Measurements from ENCODE around the gene TMED5. TPM values are rescaled to one million over a fixed set of nuclear protein-coding genes. Genes with fewer than 3 reads are reported as not detected.

Gene TMED5
- total and polyA plus RNA-seq, 2 experiments from 2014 or later, result 25.0 to 45.2 TPM

DNA sequence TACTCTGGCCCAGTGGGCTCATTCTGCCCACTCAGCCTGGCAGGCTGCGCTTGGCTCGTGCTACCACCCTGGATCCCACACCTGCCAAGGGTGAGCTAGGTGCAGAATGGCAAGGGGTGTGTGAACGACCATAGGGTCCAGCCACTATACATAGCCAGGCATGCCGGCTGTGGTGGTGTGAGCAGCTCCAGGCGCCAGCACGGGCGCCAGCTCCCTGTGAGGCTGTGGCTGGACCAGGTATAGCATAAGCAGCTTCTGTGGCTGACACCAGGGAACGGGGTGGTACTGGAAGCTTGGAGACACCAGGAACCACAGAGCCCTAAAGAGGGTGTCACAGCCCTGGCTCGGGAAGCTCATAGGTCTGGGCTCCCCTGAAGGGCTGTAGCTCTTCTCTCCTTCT is 18.9 kb upstream of the TMED5 start (continued):
- TF ChIP-seq, protein P1, sequence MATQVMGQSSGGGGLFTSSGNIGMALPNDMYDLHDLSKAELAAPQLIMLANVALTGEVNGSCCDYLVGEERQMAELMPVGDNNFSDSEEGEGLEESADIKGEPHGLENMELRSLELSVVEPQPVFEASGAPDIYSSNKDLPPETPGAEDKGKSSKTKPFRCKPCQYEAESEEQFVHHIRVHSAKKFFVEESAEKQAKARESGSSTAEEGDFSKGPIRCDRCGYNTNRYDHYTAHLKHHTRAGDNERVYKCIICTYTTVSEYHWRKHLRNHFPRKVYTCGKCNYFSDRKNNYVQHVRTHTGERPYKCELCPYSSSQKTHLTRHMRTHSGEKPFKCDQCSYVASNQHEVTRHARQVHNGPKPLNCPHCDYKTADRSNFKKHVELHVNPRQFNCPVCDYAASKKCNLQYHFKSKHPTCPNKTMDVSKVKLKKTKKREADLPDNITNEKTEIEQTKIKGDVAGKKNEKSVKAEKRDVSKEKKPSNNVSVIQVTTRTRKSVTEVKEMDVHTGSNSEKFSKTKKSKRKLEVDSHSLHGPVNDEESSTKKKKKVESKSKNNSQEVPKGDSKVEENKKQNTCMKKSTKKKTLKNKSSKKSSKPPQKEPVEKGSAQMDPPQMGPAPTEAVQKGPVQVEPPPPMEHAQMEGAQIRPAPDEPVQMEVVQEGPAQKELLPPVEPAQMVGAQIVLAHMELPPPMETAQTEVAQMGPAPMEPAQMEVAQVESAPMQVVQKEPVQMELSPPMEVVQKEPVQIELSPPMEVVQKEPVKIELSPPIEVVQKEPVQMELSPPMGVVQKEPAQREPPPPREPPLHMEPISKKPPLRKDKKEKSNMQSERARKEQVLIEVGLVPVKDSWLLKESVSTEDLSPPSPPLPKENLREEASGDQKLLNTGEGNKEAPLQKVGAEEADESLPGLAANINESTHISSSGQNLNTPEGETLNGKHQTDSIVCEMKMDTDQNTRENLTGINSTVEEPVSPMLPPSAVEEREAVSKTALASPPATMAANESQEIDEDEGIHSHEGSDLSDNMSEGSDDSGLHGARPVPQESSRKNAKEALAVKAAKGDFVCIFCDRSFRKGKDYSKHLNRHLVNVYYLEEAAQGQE (IDR thresholded peaks at IDR 0.05; ENCODE audit: unreplicated experiment), result no peak
- TF ChIP-seq ZNF331 (CRISPR knock-in tag; IDR thresholded peaks at IDR 0.05; ENCODE audit: low read depth) (no peak), STAT1 (IDR thresholded peaks at IDR 0.05; ENCODE audit: unreplicated experiment) (no peak), POLR2AphosphoS5 (IDR thresholded peaks at IDR 0.05; ENCODE audit: low read depth) (no peak), JUNB (IDR thresholded peaks at IDR 0.05; ENCODE audit: unreplicated experiment) (no peak), NANOG (IDR thresholded peaks at IDR 0.05; ENCODE audit: borderline replicate concordance) (no peak), CREB1 (CRISPR knock-in tag; IDR thresholded peaks at IDR 0.05; ENCODE audit: low read depth) (no peak), EZH2phosphoT487 (IDR thresholded peaks at IDR 0.05; ENCODE audit: unreplicated experiment) (no peak), EZH2 (IDR thresholded peaks at IDR 0.05; ENCODE audit: low read depth, unreplicated experiment) (no peak)
- TF ChIP-seq, protein P2, sequence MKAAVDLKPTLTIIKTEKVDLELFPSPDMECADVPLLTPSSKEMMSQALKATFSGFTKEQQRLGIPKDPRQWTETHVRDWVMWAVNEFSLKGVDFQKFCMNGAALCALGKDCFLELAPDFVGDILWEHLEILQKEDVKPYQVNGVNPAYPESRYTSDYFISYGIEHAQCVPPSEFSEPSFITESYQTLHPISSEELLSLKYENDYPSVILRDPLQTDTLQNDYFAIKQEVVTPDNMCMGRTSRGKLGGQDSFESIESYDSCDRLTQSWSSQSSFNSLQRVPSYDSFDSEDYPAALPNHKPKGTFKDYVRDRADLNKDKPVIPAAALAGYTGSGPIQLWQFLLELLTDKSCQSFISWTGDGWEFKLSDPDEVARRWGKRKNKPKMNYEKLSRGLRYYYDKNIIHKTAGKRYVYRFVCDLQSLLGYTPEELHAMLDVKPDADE (IDR thresholded peaks at IDR 0.05), result no peak

DNA sequence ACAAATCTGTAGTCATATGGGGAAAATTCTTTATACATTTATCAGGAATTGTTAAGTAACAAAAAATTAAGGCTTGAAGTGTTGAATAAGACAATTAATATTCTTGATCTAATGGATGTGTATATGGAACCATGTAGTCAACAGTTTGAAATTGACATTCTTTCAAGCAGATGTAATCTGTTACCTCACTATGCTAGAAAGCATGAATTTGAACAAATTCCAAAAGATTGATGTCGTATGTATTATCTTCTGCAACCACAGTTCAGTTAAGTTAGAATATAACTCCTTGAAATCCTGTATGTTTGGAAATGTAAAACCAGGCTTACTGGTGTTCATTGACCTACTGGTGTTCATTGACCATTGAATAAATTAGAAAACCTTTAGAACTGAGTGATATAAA is 16.4 kb upstream of the TMED5 start:
- DNase-seq (ENCODE audit: low spot score), result no peak

More for the DNA sequence above, 16.4 kb upstream of the TMED5 start:
- Histone ChIP-seq H3K4me3 (no peak overlapping the region), H3K4me2 (no peak overlapping the region), H2AFZ (no peak overlapping the region), H3K4me1 (ENCODE audit: insufficient read depth) (no peaks in the 10 kb centered on the region), H3K9me2 (ENCODE audit: insufficient read depth) (no peaks in the 10 kb centered on the region), H3K79me2 (replicated peaks; ENCODE audit: insufficient read depth) (no peaks in the 10 kb centered on the region; the same call in 1 of the 2 replicates), H3K27me3 (ENCODE audit: insufficient read depth) (no peaks in the 10 kb centered on the region), H3F3A (replicated peaks; ENCODE audit: low read depth) (no peaks in the 10 kb centered on the region), H3K27ac (ENCODE audit: low read depth) (no peak overlapping the region), H3K36me3 (ENCODE audit: insufficient read depth) (peaks cover 13% of the 10 kb centered on the region), H4K20me1 (replicated peaks; ENCODE audit: insufficient read depth) (no peaks in the 10 kb centered on the region)
- Mint-ChIP-seq H3K9me3 (no peaks in the 10 kb centered on the region), H3K27me3 (ENCODE audit: insufficient read depth, low read depth, poor library complexity) (no peaks in the 10 kb centered on the region), H3K4me3 (no peak overlapping the region), H3K36me3 (ENCODE audit: low read depth) (peaks cover 37% of the 10 kb centered on the region), H3K27ac (no peak overlapping the region), H3K4me1 (no peaks in the 10 kb centered on the region)
- TF ChIP-seq JUNB (IDR thresholded peaks at IDR 0.05; ENCODE audit: unreplicated experiment) (no peak), EZH2 (IDR thresholded peaks at IDR 0.05; ENCODE audit: low read depth, unreplicated experiment) (no peak), ZNF114 (CRISPR knock-in tag; IDR thresholded peaks at IDR 0.05) (no peak), CREB1 (CRISPR knock-in tag; IDR thresholded peaks at IDR 0.05; ENCODE audit: low read depth) (no peak)
- no peak for ATAC-seq
